Natural killer cell (primary cell): ENCODE measurements around the gene IKBKE. TPM values are rescaled to one million over a fixed set of nuclear protein-coding genes. Genes with fewer than 3 reads are reported as not detected.

ENCODE experiments used
- ATAC-seq, 3 donors: fragments of 150-1000 bp in 2 of 3; fragments of 200-7000 bp in 1 of 3; cut with Tn5 transposase; 1 replicate in 1 of 3; 2 replicates in 2 of 3; pipeline ENCODE4 v1.10.0; 2021; ENCODE audit warnings: mild to moderate bottlenecking in 2 of 3, moderate library complexity in 2 of 3
- DNase-seq, 2 donors: peaks; one replicate each; pipeline versions ENCODE4 v3.0.0 to v3.0.0-alpha.2; 2013 to 2021; ENCODE audit warnings: mixed read lengths in 1 of 2
- H3K27ac ChIP-seq: one replicate; pipeline ENCODE4 v1.5.1; 2013; ENCODE audit warnings: mild to moderate bottlenecking, low read length
- H3K27me3 ChIP-seq: one replicate; pipeline ENCODE4 v1.6.1; 2013; ENCODE audit warnings: low read length; ENCODE audit not compliant: control insufficient read depth, insufficient read depth
- H3K36me3 ChIP-seq: one replicate; pipeline ENCODE4 v1.6.1; 2013; ENCODE audit warnings: low read length; ENCODE audit not compliant: control insufficient read depth, insufficient read depth
- H3K4me1 ChIP-seq: one replicate; pipeline ENCODE4 v1.6.1; 2013; ENCODE audit warnings: low read length; ENCODE audit not compliant: control insufficient read depth, insufficient read depth
- H3K4me3 ChIP-seq: one replicate; pipeline ENCODE4 v1.5.1; 2013; ENCODE audit warnings: low read length
- H3K9me3 ChIP-seq: one replicate; pipeline ENCODE4 v1.6.1; 2013; ENCODE audit warnings: low read length; ENCODE audit not compliant: control insufficient read depth, insufficient read depth
- H3K27ac Mint-ChIP-seq, 2 donors: one replicate each; pipeline ENCODE4 v1.8.0; 2022; ENCODE audit warnings: mild to moderate bottlenecking in 2 of 2, mixed read lengths in 2 of 2, moderate library complexity in 1 of 2
- H3K27me3 Mint-ChIP-seq, 2 donors: one replicate each; pipeline ENCODE4 v1.8.0; 2022; ENCODE audit warnings: low read depth in 2 of 2, mixed read lengths in 2 of 2
- H3K36me3 Mint-ChIP-seq: one replicate; pipeline ENCODE4 v1.8.0; 2022; ENCODE audit warnings: mixed read lengths
- H3K4me1 Mint-ChIP-seq, 2 donors: one replicate each; pipeline ENCODE4 v1.8.0; 2022; ENCODE audit warnings: mixed read lengths in 2 of 2
- H3K4me3 Mint-ChIP-seq: one replicate; pipeline ENCODE4 v1.8.0; 2022; ENCODE audit warnings: mild to moderate bottlenecking, moderate library complexity, mixed read lengths
- H3K9me3 Mint-ChIP-seq, 2 donors: one replicate each; pipeline ENCODE4 v1.8.0; 2022; ENCODE audit warnings: mixed read lengths in 2 of 2
- WGBS: methylation state at CpG from one replicate; pipeline ENCODE4 v1.1.7; 2013; ENCODE audit warnings: missing lambda C conversion rate; ENCODE audit not compliant: insufficient coverage; 5-methylcytosine and 5-hydroxymethylcytosine counted together
- intact Hi-C: fragments of 100-400 bp; cut with micrococcal nuclease; formaldehyde crosslinking; loops from one replicate; pipeline ENCODE4 v1.14.2; 2022
- total RNA-seq, 4 donors: library from RNA; stranded (reverse); fragments of 120-200 nt in 1 of 4; gene quantifications; one replicate each; pipeline versions ENCODE4 v1.2.3 to v1.2.4, GENCODE V29; 2013 to 2022
- TF ChIP-seq, protein P1 (sequence below): fragments of 200-600 bp; IDR thresholded peaks from one replicate; pipeline ENCODE4 v1.8.0; 2022; ENCODE audit warnings: antibody characterized with exemption

The IKBKE gene
- total RNA-seq, 3 donors from 2014 or later (not counting 1 experiment from before 2014, with no cell fraction given): 31.6 to 34.6 (median 32.2) TPM

DNA sequence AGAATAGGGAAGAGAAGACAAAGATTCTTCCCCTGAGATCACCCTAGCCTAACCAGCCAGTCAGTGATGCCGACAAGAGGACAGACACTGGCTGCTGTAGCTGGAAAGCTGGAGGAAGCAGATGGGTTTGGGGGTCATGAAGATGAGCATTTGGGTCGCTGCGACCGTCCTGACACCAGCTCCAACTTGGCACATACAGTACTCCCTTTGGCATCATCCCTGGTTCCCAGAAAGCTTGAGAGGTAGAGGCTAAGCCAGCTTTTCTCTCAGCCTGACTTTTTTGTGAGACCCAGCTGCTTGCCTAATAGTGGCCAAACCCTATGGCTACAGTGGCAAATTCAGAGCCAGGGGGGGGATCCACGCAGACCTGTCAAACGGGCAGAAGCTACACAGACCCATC lies 43.0 kb upstream of the IKBKE start:
- DNase-seq: no peak
- Mint-ChIP-seq H3K4me1 (peaks cover 0 to 4% of the 10 kb centered on the region in 2 donors), H3K4me3 (no peak overlapping the region), H3K27me3 (no peaks in the 10 kb centered on the region), H3K36me3 (peaks cover 14% of the 10 kb centered on the region), H3K9me3 (no peaks in the 10 kb centered on the region), H3K27ac (no peak overlapping the region)
- TF ChIP-seq, protein P1, sequence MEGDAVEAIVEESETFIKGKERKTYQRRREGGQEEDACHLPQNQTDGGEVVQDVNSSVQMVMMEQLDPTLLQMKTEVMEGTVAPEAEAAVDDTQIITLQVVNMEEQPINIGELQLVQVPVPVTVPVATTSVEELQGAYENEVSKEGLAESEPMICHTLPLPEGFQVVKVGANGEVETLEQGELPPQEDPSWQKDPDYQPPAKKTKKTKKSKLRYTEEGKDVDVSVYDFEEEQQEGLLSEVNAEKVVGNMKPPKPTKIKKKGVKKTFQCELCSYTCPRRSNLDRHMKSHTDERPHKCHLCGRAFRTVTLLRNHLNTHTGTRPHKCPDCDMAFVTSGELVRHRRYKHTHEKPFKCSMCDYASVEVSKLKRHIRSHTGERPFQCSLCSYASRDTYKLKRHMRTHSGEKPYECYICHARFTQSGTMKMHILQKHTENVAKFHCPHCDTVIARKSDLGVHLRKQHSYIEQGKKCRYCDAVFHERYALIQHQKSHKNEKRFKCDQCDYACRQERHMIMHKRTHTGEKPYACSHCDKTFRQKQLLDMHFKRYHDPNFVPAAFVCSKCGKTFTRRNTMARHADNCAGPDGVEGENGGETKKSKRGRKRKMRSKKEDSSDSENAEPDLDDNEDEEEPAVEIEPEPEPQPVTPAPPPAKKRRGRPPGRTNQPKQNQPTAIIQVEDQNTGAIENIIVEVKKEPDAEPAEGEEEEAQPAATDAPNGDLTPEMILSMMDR: no peak
- ATAC-seq: no peak
- Histone ChIP-seq H3K27me3 (no peaks in the 10 kb centered on the region), H3K27ac (no peak overlapping the region), H3K36me3 (peaks cover 17% of the 10 kb centered on the region), H3K4me1 (no peaks in the 10 kb centered on the region), H3K4me3 (no peak overlapping the region), H3K9me3 (no peaks in the 10 kb centered on the region)
- intact Hi-C loops: no loop called here
- WGBS: over 99% methylated on average over 6 of the region's 6 CpGs

DNA sequence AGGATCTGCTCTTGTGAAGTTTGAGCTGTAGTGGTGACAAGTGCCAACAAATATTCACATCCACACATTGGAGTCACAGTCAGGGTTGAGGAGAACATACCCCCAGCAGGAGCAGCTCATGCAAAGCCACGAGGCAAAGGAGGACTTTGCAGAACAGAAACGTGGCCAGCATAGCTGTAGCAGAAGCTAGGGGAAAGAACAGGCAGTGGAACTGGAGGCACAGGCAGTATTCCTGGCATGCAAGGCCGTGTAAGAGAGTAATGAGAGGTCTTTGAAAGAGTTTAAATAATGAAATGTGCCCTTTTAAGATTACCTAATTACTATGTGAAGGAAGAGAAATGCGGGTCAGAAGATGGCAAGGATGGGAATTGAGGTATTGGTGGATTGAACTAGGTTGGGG lies 40.9 kb upstream of the IKBKE start:
- H3K9me3 ChIP-seq: no peaks in the 10 kb centered on the region
- Mint-ChIP-seq H3K27ac (no peak overlapping the region), H3K9me3 (no peaks in the 10 kb centered on the region), H3K36me3 (peaks cover 8% of the 10 kb centered on the region), H3K27me3 (no peaks in the 10 kb centered on the region), H3K4me3 (no peak overlapping the region), H3K4me1 (peaks cover 0 to 4% of the 10 kb centered on the region in 2 donors)
- 94% methylated on average over 4 of the region's 4 CpGs for WGBS
- ATAC-seq (no peak), DNase-seq (no peak)
- TF ChIP-seq, protein P1: no peak
- H3K27ac ChIP-seq: no peak overlapping the region
- no peaks in the 10 kb centered on the region for H3K27me3 ChIP-seq
- intact Hi-C loops: no loop called here
- no peaks in the 10 kb centered on the region for H3K4me1 ChIP-seq
- H3K36me3 ChIP-seq: peaks cover 18% of the 10 kb centered on the region
- H3K4me3 ChIP-seq: no peak overlapping the region

DNA sequence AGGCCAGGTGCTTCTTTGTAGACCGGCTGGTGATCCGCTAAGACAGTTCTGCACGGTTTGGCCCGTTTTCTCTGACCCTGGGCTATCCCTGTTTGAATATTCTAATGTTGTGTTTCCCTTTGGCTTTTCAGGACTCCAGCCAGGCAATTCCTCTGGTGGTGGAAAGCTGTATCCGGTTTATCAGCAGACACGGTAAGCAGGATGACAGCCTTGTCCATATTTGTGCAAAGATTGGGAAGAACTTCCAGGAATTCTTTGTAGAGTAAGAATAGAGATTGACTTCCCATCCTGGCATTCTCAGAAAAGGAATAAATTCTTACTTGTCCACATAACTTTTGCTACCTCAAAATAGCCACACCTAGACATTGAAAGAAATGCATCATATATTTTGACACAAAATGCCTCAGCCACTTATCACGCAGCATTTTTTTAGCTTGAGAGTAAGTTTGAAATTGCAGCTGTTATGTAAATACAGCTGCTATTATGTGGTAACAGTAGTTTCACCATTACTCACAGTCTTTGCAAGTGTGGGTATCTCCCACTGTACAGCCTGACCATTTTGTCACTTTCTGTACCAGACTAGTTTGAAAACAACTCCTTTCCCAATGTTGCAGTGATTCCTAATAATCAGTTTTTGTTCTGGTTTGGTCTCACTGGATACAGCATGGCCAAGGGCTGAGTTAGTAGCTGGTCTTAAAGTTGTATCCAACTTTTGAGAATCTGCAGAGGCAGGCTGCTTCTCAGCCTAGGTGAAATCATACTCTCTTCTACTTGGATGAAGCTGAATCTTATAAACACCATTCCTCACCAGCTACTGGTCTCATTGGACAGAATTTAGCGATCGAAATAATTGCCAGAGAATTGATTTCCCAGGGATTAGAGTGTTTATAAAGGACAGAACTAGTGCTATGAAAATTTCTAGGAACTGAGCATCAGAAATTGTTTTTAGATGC lies 40.0 kb upstream of the IKBKE start:
- H3K27ac ChIP-seq: no peak overlapping the region
- no peak for DNase-seq
- H3K27me3 Mint-ChIP-seq: no peaks in the 10 kb centered on the region
- no peak overlapping the region for H3K4me3 ChIP-seq
- H3K4me1 Mint-ChIP-seq: peaks cover 0 to 4% of the 10 kb centered on the region in 2 donors
- H3K36me3 ChIP-seq: peaks cover 18% of the 10 kb centered on the region
- intact Hi-C loops: no loop called here
- H3K9me3 Mint-ChIP-seq: no peaks in the 10 kb centered on the region
- H3K9me3 ChIP-seq: no peaks in the 10 kb centered on the region
- H3K27ac Mint-ChIP-seq: no peak overlapping the region
- ATAC-seq: no peak
- TF ChIP-seq, protein P1: no peak
- H3K36me3 Mint-ChIP-seq: peaks cover 8% of the 10 kb centered on the region
- no peak overlapping the region for H3K4me3 Mint-ChIP-seq
- 93% methylated on average over 9 of the region's 9 CpGs for WGBS
- no peaks in the 10 kb centered on the region for H3K4me1 ChIP-seq
- no peaks in the 10 kb centered on the region for H3K27me3 ChIP-seq
